Right atrium auricular region (tissue), 2 donors: ENCODE data around the gene NFYA. TPM values are rescaled to one million over a fixed set of nuclear protein-coding genes. Genes with fewer than 3 reads are reported as not detected.
A peak's percentile ranks its signal among the peaks of the same experiment; 100 is the strongest.

Experiments
- DNase-seq: peaks from one replicate; pipeline ENCODE4 v3.0.0-alpha.2; 2019; ENCODE audit warnings: low spot score
- H3K27ac ChIP-seq, 2 donors: fragments of 200-600 bp; sonication (generic); 1 replicate in 1 of 2; 2 replicates in 1 of 2; pipeline ENCODE4 v1.5.1; 2016 to 2019
- H3K27me3 ChIP-seq, 2 donors: fragments of 200-600 bp; sonication (generic); one replicate each; pipeline versions ENCODE4 v1.5.1 to v1.6.0; 2017 to 2019
- H3K36me3 ChIP-seq: fragments of 200-600 bp; sonication (generic); one replicate; pipeline ENCODE4 v1.5.1; 2016
- H3K4me1 ChIP-seq, 2 donors: fragments of 200-600 bp; sonication (generic); one replicate each; pipeline versions ENCODE4 v1.5.1 to v1.6.0; 2017 to 2019
- H3K4me3 ChIP-seq, 2 donors: fragments of 200-600 bp; sonication (generic); 1 replicate in 1 of 2; 2 replicates in 1 of 2; pipeline ENCODE4 v1.5.1; 2017 to 2019; ENCODE audit warnings: mild to moderate bottlenecking in 1 of 2, moderate library complexity in 1 of 2
- H3K9me3 ChIP-seq, 2 donors: fragments of 200-600 bp; sonication (generic); one replicate each; pipeline ENCODE4 v1.5.1; 2019
- total RNA-seq, 2 donors: library from RNA; depleted of rRNA; stranded (reverse); fragments of >200 nt; gene quantifications; one replicate each; pipeline ENCODE4 v1.1.0, GENCODE V29; 2016
- TF ChIP-seq, protein P1 (sequence below), 2 donors: fragments of 200-600 bp; sonication (generic); IDR thresholded peaks; one replicate each; pipeline ENCODE4 v1.5.1; 2019; ENCODE audit warnings: antibody characterized with exemption in 2 of 2

Gene NFYA
- total RNA-seq, 2 donors from 2014 or later, result 8.2 to 9.9 TPM

DNA sequence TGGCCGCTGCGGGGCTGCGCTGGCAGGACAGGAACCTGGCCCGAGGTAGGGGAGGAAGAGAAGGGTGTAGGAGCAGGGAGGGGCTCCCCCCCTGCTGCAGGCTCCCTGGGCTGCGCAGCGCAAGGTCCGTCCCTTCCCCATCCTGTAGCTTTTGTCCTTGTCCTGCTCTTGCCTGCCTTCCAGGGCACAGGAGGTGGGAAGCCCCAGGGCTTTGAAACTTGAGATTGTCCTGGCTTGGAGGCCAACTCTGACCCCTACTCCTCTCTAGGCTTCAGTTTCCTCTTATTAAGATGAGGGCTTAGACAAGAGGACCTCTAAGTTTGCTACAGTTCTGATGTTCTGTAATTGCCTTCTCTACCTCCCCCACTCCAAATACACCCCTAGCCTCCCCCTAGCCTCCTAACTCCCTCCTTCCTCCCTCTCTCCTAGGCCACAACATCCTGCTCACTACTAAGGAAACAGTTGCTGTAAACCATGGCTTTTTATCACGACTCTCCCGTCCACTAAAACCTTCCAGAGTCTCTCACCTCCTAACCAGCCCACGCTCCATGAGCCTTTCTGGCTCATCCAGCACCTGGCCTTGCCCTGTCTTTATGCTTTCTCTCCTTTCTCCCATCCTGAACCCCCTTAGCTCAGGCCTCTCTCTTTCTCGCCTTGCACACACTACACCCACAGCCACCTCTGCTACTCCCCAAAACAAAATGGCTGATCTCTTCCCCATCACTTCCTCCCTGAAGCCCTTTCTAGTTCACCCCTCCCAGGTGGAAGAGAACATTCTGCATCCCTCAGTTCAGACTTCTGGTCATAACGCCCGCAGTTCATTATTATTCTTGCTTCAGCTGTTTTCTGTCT is 44.0 kb upstream of the NFYA start:
- no peak for DNase-seq
- peak overlapping the region; percentile 39 to 60 for H3K4me3 ChIP-seq
- H3K27ac ChIP-seq, result peak overlapping the region; percentile 75 to 81
- no peaks in the 10 kb centered on the region for H3K27me3 ChIP-seq
- peaks cover 0 to 19% of the 10 kb centered on the region in 2 donors for H3K4me1 ChIP-seq
- H3K9me3 ChIP-seq, result no peaks in the 10 kb centered on the region
- no peaks in the 10 kb centered on the region for H3K36me3 ChIP-seq
- TF ChIP-seq, protein P1, sequence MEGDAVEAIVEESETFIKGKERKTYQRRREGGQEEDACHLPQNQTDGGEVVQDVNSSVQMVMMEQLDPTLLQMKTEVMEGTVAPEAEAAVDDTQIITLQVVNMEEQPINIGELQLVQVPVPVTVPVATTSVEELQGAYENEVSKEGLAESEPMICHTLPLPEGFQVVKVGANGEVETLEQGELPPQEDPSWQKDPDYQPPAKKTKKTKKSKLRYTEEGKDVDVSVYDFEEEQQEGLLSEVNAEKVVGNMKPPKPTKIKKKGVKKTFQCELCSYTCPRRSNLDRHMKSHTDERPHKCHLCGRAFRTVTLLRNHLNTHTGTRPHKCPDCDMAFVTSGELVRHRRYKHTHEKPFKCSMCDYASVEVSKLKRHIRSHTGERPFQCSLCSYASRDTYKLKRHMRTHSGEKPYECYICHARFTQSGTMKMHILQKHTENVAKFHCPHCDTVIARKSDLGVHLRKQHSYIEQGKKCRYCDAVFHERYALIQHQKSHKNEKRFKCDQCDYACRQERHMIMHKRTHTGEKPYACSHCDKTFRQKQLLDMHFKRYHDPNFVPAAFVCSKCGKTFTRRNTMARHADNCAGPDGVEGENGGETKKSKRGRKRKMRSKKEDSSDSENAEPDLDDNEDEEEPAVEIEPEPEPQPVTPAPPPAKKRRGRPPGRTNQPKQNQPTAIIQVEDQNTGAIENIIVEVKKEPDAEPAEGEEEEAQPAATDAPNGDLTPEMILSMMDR (IDR thresholded peaks at IDR 0.05), result no peak

DNA sequence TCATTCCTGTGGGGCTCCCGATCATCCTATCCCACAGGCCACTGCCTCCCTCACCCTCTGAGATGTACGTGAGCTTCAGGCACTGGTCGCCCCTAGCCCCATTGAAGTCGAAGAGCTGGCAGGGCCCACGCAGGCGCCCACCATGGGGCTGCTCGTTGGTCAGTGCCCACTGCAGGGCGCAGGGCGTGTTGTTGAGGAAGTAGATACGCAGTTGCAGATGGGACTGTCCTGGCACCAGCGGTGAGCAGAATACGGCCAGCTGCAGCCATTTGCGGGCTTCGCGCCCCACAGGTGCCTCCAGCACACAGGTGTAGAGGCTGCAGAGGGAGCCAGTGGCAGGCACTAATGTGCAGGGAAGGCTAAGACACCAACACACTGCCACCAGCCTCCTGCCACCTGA is 39.9 kb upstream of the NFYA start:
- H3K27me3 ChIP-seq, result no peaks in the 10 kb centered on the region
- DNase-seq, result no peak
- TF ChIP-seq, protein P1 (IDR thresholded peaks at IDR 0.05), result no peak

DNA sequence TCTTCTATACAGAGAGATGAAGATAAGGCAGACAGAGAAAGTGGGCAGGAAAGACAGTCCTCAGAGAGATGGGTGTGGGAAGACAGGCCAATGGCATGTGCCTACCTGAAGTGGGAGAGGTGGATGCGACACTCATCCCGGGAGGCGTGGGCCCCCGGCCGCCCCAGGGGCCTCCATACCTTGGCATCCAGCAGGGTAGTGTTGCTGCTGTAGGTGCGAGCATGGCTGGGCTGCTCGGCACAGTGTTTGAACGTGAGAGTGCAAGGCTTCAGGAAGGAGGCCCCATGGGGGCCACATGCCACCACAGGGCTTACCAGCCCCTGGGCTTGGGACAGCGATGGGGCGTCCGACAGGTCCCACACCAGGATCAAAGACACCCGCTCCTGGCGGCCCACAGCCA is 39.0 kb upstream of the NFYA start:
- Histone ChIP-seq H3K9me3 (no peaks in the 10 kb centered on the region), H3K36me3 (no peaks in the 10 kb centered on the region), H3K27me3 (no peaks in the 10 kb centered on the region), H3K4me3 (no peak overlapping the region), H3K4me1 (peaks cover 0 to 4% of the 10 kb centered on the region in 2 donors), H3K27ac (no peak overlapping the region)
- no peak for DNase-seq
- TF ChIP-seq, protein P1 (IDR thresholded peaks at IDR 0.05), result no peak

More for the DNA sequence above, 39.9 kb upstream of the NFYA start:
- H3K4me1 ChIP-seq, result peaks cover 0 to 13% of the 10 kb centered on the region in 2 donors
- H3K9me3 ChIP-seq, result no peaks in the 10 kb centered on the region
- no peak overlapping the region for H3K4me3 ChIP-seq
- H3K36me3 ChIP-seq, result no peaks in the 10 kb centered on the region
- no peak overlapping the region for H3K27ac ChIP-seq

DNA sequence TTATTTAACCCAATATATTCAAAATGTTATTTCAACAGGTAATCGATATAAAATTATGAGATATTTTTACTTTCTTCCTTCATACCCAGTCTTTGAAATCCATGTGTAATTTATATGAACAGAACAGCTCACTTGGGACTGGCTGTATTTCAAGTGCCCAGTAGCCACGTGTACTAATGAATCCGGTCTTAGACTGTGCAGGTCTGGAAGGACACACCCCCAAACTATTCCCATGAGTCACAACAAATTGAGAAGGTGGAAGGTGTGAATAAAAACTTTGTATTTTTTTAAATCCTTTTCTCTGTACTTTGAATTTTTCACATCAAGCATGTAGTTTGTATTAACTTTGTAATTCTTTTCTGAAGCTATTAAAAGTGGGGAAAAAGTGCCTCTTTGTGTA is 36.6 kb upstream of the NFYA start:
- no peak overlapping the region for H3K27ac ChIP-seq
- H3K27me3 ChIP-seq, result no peaks in the 10 kb centered on the region
- no peaks in the 10 kb centered on the region for H3K36me3 ChIP-seq
- H3K9me3 ChIP-seq, result no peaks in the 10 kb centered on the region
- no peak overlapping the region for H3K4me3 ChIP-seq
- TF ChIP-seq, protein P1 (IDR thresholded peaks at IDR 0.05), result no peak
- peaks cover 0 to 6% of the 10 kb centered on the region in 2 donors for H3K4me1 ChIP-seq
- no peak for DNase-seq

DNA sequence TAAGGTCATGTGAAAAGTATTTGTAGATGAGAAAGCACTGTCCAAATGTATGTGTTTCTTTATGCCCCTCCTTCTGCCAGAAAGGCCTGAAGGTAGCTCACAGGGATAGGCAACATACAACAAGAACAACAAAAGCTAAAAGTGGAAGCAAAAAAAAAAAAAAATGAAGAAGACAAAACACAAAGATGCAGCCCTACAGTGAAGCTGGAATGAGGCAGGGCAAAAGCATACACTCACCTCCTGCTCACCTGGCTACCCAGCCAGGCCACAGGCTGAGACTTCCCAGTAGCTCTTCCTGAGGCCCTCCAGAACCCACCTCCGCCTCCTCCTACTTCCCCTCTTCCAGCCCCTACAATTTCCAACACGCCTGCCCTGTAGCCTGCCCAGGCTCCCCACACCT is 36.2 kb upstream of the NFYA start:
- Histone ChIP-seq H3K4me1 (peaks cover 0 to 6% of the 10 kb centered on the region in 2 donors), H3K27me3 (no peaks in the 10 kb centered on the region), H3K4me3 (no peak overlapping the region), H3K9me3 (no peaks in the 10 kb centered on the region), H3K27ac (no peak overlapping the region), H3K36me3 (no peaks in the 10 kb centered on the region)
- TF ChIP-seq, protein P1 (IDR thresholded peaks at IDR 0.05), result no peak
- no peak for DNase-seq
